Stomach (tissue), 9 donors: ENCODE results near the gene MACROH2A1. TPM values are rescaled to one million over a fixed set of nuclear protein-coding genes. Genes with fewer than 3 reads are reported as not detected.

Experiments used
- DNase-seq, 2 donors: peaks; one replicate each; pipeline versions ENCODE4 v3.0.0 to v3.0.0-alpha.2; 2013 to 2019
- H3K27ac ChIP-seq, 5 donors: fragments of 200-600 bp in 4 of 5; sonication (generic) in 4 of 5; one replicate each; pipeline ENCODE4 v1.5.1; 2013 to 2019; ENCODE audit warnings: mild to moderate bottlenecking in 1 of 5, moderate library complexity in 1 of 5
- H3K27me3 ChIP-seq, 3 donors: fragments of 200-600 bp; sonication (generic); one replicate each; pipeline ENCODE4 v1.5.1; 2017 to 2019; ENCODE audit warnings: mixed run types in 1 of 3
- H3K36me3 ChIP-seq, 4 donors: fragments of 200-600 bp; sonication (generic); 1 replicate in 3 of 4; 2 replicates in 1 of 4; pipeline ENCODE4 v1.5.1; 2016 to 2019
- H3K4me1 ChIP-seq, 4 donors: fragments of 200-600 bp; sonication (generic); one replicate each; pipeline ENCODE4 v1.5.1; 2016 to 2019
- H3K4me3 ChIP-seq, 4 donors: fragments of 200-600 bp; sonication (generic) in 3 of 4; one replicate each; pipeline ENCODE4 v1.5.1; 2016 to 2019; ENCODE audit warnings: mild to moderate bottlenecking in 1 of 4
- H3K9me3 ChIP-seq, 4 donors: fragments of 200-600 bp; sonication (generic); one replicate each; pipeline ENCODE4 v1.5.1; 2016 to 2019
- EP300 ChIP-seq: sonication (generic); formaldehyde crosslinking; IDR thresholded peaks from one replicate; pipeline ENCODE4 v1.6.1; 2017; ENCODE audit warnings: antibody characterized with exemption
- POLR2A ChIP-seq, 4 donors: fragments of 450-650 bp; IDR thresholded peaks; one replicate each; pipeline ENCODE4 v1.6.1; 2016; ENCODE audit warnings: antibody characterized with exemption in 4 of 4, control low read depth in 2 of 4, mild to moderate bottlenecking in 1 of 4, moderate library complexity in 1 of 4
- POLR2AphosphoS5 ChIP-seq, 3 donors: sonication (generic); formaldehyde crosslinking; IDR thresholded peaks; one replicate each; pipeline ENCODE4 v1.6.1; 2016; ENCODE audit warnings: antibody characterized with exemption in 3 of 3
- WGBS, 5 donors: extraction: QIAGEN DNeasy Blood & Tissue Kit in 3 of 5; methylation state at CpG; one replicate each; pipeline versions ENCODE4 v1.1.5 to v1.1.7; 2013 to 2018; 5-methylcytosine and 5-hydroxymethylcytosine counted together
- intact Hi-C: fragments of 100-400 bp; cut with DNase I; formaldehyde crosslinking; loops from one replicate; pipeline ENCODE4 v1.15.1; 2023; ENCODE audit warnings: low total_unique reads
- polyA plus RNA-seq, 3 donors: library from polyadenylated mRNA; stranded (reverse); fragments of 200-250 nt; gene quantifications; one replicate each; pipeline ENCODE4 v1.2.3, GENCODE V29; 2013
- total RNA-seq, 5 donors: library from RNA; depleted of rRNA; stranded (reverse); fragments of >200 nt; gene quantifications; one replicate each; pipeline versions ENCODE4 v1.1.0 to v1.2.3, GENCODE V29; 2014 to 2016
- TF ChIP-seq, protein P1 (sequence below), 7 experiments: fragments of 450-650 bp in 4 of 7; fragments of 200-600 bp in 3 of 7; sonication (generic) in 3 of 7; IDR thresholded peaks; one replicate each; pipeline ENCODE4 v1.5.1; 2016 to 2019; ENCODE audit warnings: antibody characterized with exemption in 7 of 7, control low read depth in 2 of 7, mild to moderate bottlenecking in 1 of 7
- donor health status: healthy with polysubstance abuse.
- donor health status: Bipolar disorder and iron deficiency.
- donor health status: healthy.

The MACROH2A1 gene
- total and polyA plus RNA-seq, 8 donors = 77.1 to 206 (median 150) TPM

- H3K36me3 ChIP-seq = no peaks in the 10 kb centered on the region
- intact Hi-C loops = no loop called here
- 77 to 85% (median 81%) methylated on average over 11 to 12 of the region's 12 CpGs for WGBS, 5 donors
- H3K27ac ChIP-seq = peak overlapping the region in 1 of 5 donors; percentile 41
- H3K9me3 ChIP-seq = peaks cover 0 to 4% (median 2%) of the 10 kb centered on the region in 4 donors
- H3K4me1 ChIP-seq = peaks cover 9 to 30% (median 15%) of the 10 kb centered on the region in 4 donors
- H3K27me3 ChIP-seq = no peaks in the 10 kb centered on the region
- TF ChIP-seq POLR2AphosphoS5 (IDR thresholded peaks at IDR 0.05) (no peak), POLR2A (IDR thresholded peaks at IDR 0.05) (no peak), EP300 (no peak)
- TF ChIP-seq, protein P1, sequence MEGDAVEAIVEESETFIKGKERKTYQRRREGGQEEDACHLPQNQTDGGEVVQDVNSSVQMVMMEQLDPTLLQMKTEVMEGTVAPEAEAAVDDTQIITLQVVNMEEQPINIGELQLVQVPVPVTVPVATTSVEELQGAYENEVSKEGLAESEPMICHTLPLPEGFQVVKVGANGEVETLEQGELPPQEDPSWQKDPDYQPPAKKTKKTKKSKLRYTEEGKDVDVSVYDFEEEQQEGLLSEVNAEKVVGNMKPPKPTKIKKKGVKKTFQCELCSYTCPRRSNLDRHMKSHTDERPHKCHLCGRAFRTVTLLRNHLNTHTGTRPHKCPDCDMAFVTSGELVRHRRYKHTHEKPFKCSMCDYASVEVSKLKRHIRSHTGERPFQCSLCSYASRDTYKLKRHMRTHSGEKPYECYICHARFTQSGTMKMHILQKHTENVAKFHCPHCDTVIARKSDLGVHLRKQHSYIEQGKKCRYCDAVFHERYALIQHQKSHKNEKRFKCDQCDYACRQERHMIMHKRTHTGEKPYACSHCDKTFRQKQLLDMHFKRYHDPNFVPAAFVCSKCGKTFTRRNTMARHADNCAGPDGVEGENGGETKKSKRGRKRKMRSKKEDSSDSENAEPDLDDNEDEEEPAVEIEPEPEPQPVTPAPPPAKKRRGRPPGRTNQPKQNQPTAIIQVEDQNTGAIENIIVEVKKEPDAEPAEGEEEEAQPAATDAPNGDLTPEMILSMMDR (IDR thresholded peaks at IDR 0.05) = no peak
- no peak overlapping the region for H3K4me3 ChIP-seq
- no peak for DNase-seq
Observed at GRCh38 chr5:135433681-135434426, 34.8 kb upstream of the MACROH2A1 start.

- no peak for TF ChIP-seq POLR2AphosphoS5 (IDR thresholded peaks at IDR 0.05)
- no peak for TF ChIP-seq EP300
- TF ChIP-seq POLR2A (IDR thresholded peaks at IDR 0.05) = no peak
- TF ChIP-seq, protein P1 (IDR thresholded peaks at IDR 0.05) = no peak
- no peak overlapping the region for H3K4me3 ChIP-seq
- peaks cover 0 to 12% (median 11%) of the 10 kb centered on the region in 4 donors for H3K9me3 ChIP-seq
- H3K36me3 ChIP-seq = no peaks in the 10 kb centered on the region
- no peaks in the 10 kb centered on the region for H3K27me3 ChIP-seq
- DNase-seq = no peak
- H3K4me1 ChIP-seq = peaks cover 0 to 14% (median 1%) of the 10 kb centered on the region in 4 donors
- 74 to 88% (median 79%) methylated on average over 4 of the region's 4 CpGs for WGBS, 5 donors
- intact Hi-C loops = no loop called here
- H3K27ac ChIP-seq = no peak overlapping the region
Observed at GRCh38 chr5:135432113-135432512, 33.1 kb upstream of the MACROH2A1 start.

DNA sequence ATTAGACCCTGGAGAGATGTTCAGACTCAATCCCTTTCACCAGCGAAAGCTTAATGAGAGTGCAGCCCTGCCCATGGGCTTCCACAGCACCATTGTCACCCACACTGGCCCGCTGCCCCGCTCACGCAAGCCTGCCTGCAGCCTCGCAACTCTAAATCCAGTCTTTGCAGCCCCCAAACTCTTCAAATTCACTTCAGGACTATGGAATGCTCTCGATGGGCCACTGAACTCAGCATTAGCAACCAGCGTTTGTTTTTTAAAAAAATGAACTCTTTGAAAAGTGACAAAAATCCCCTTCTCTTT lies 31.1 kb upstream of the MACROH2A1 start:
- no peak for DNase-seq
- Histone ChIP-seq H3K9me3 (peaks cover 0 to 12% (median 11%) of the 10 kb centered on the region in 4 donors), H3K4me1 (peaks cover 0 to 20% (median 2%) of the 10 kb centered on the region in 4 donors), H3K27me3 (no peaks in the 10 kb centered on the region), H3K4me3 (no peak overlapping the region), H3K27ac (no peak overlapping the region), H3K36me3 (no peaks in the 10 kb centered on the region)
- intact Hi-C loops = no loop called here
- TF ChIP-seq, protein P1 (IDR thresholded peaks at IDR 0.05) = no peak
- TF ChIP-seq POLR2A (IDR thresholded peaks at IDR 0.05) (no peak), POLR2AphosphoS5 (IDR thresholded peaks at IDR 0.05) (no peak)
- 84 to 89% (median 88%) methylated on average over 7 of the region's 7 CpGs for WGBS, 5 donors

GRCh38 chr5:135429301-135430134 lies 30.5 kb upstream of the MACROH2A1 start:
- DNase-seq = peak in 1 of 2 donors; percentile 57
- 54 to 61% (median 58%) methylated on average over 12 of the region's 12 CpGs for WGBS, 5 donors

More at GRCh38 chr5:135429301-135430134, 30.5 kb upstream of the MACROH2A1 start:
- Histone ChIP-seq H3K9me3 (peaks cover 0 to 12% (median 11%) of the 10 kb centered on the region in 4 donors), H3K4me1 (peaks cover 0 to 14% (median 2%) of the 10 kb centered on the region in 4 donors), H3K27ac (no peak overlapping the region), H3K4me3 (no peak overlapping the region), H3K27me3 (no peaks in the 10 kb centered on the region), H3K36me3 (no peaks in the 10 kb centered on the region)
- no peak for TF ChIP-seq POLR2AphosphoS5 (IDR thresholded peaks at IDR 0.05)
- TF ChIP-seq, protein P1 (IDR thresholded peaks at IDR 0.05) = no peak
- no peak for TF ChIP-seq POLR2A (IDR thresholded peaks at IDR 0.05)
- no peak for TF ChIP-seq EP300
- intact Hi-C loops = no loop called here
